HG02938 (cell line): ENCODE measurements around the gene DOK4.

Source experiments
- ATAC-seq: cut with Tn5 transposase; IDR thresholded peaks from one replicate; pipeline ENCODE4 v1.9.1; 2021; ENCODE audit warnings: mild to moderate bottlenecking, moderate library complexity; ENCODE audit not compliant: unreplicated experiment

Gene DOK4

DNA sequence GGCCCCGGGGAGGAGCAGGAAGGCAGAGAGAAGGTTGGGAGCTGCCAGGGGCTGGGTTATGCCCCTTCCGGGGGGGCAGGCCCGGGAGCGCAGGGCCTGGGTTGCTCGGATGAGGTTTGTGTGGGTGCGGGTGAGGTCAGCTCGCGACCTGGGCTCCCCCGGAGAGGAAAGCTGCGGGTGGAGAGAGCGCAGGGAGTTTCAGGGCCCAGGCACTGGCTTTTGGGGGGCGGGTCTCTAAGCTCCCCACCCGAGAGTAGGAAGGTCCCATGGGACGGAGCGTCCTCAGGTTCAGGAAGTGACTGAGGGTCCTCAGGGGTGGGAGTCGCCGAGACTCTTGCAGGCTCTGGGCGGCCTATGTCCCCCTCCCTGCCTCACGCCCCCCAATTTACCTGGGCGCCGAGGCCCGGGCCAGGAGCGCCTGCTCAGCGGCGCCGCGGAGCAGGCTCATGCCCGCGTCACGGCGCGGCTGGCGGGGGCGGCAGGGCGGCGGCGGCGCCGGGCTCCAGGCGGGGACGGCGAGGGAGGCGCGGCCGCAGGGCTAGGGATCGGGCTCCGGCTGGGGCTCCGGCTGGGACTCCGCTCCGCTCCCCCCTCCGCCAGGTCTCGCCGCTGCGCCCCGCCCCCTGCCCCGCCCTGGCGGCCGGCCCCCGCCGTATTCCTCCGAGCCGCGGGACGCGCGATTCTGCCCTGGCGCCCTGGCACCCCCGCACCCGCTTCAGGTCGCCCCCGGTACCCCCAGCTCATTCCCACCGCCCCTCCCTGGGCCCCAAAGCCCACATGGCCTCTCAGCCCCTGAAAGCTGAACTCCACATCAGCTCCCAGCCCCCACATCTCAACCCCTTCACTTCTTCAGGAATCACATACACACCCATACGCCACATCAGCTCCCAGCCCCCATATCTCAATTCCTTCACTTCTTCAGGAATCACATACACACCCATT, at the start of gene DOK4:
TSS of gene DOK4 (minus strand) at position 578 of the 942 bp plus-strand sequence. CDS start 6,986 bp downstream, outside the sequence.
- peak; percentile 62 for ATAC-seq

DNA sequence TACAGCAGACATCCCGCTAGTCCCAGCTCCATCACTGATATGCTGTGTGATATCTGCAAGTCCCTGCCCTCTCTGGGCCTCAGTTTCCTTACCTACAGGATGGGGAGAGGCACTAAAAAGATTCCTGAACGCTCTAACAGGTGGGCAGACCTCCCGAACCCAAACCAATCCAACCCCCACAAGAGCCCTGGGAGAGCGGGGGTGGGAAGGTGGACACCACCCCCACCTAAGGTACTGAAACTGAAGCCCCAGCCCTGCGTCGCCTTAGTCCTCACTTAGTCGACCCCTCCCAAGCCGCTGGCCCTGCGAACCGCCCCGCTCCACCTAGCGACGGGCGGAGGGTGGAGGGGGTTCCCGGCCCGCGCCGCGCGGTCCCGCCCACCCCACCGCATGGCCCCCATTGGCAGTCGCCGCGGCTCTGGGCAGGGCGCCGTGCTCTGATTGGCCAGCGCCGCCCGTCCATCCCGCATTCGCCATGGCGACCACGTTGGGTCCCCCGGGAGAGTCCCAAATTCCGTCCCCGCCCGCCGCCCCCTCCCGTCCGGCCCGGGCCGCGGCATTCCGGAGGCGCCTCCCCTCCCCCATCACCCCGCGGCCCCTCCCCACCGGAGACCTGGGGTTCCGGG, 49.5 kb upstream of the DOK4 start:
- peak; percentile 40 for ATAC-seq

DNA sequence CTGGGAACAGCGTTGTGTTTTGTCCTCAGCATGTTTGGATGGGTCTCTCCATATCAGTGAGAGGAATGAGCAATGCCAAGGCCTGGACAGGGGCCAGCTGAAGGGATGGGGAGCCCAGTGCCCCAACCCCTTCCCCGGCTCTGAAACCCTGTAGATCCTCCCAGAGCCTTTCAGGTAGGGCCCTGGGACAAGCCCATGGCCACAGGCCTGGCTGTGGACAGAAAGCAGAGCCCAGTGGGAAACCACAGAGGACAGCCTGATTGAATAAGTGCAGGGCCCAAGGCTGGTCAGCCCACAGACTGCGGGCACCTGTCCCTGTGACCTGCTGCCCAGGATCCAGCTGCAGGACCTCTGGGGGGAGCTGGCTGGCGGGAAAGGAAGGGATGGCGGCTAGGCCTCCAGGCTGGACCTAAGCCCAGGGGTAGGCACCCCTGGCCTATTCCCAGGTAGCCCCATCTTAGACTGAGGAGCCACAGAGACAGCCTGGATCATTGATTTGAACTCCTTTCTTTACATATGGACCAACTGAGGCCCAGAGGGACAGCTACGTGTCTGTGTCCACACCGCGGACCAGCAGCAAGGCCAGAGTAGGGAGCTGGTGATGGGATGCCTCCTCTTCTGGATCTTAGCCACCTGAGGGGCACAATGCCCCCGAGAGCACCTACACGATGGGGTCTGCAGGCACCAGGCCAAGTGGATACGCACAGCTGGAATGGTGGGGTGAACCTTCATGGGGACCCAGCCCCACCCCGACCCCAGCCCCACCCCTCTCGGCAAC, 48.8 kb upstream of the DOK4 start:
- no peak for ATAC-seq

DNA sequence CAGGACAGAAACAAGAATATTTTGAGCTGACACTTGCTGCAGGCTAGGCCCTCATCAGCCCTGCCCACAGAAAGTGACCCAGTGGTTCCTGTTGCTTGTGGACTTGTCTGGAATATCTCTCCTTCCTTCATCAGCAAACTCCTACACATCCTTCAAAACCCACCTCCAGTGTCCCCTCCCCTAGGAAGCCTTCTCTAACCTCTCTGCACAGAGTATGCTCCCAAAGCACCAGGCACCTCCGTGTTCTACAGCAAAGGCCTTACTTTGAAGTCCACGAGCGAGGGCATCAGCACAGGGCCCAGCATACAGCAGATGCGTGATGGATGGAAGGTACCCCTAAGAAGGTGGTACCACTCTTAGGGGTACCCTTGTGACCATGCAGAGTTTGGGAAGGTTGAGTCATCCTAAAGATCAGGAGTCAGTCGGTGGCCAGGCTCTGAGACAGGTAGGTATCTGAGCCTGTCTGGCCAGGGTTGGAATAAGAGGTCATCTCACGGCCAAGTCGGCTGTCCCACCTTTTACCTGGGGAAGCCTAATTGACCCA, 48.1 kb upstream of the DOK4 start:
- no peak for ATAC-seq

DNA sequence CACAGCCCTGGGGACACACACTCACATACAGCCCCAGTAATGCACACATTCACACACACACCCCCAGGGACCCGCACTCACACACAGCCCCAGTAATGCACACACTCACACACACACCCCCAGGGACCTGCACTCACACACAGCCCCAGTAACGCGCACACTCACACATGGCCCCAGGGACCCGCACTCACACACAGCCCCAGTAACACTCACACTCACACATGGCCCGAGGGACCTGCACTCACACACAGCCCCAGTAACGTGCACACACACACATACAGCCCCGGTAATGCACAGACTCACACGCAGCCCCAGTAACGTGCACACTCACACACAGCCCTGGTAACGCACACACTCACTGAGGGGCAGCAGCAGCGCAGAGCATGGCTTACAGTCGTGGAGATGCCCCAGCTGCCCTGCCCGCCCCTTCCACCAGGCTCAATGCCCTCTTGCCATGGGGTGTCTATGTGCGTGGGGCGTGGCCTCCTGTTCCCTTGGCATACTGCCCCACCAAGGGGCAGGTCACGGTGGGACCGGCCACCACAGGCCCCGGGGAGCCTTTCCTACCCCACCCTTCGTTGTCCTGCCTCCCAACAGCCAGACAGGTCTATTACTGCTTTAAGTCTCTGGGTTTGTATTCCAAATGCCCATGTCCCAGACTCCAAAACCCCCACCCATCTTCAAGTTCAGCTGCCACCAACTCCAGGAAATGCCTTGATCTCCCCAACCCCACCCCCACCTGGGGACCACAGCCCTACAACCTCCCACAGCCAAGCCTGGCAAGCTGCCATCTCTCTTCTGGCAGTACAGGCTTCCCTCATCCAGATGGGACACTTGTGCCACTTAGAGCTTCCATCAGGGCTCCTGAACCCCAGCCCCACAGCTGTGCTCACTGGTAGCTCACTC, 47.4 kb upstream of the DOK4 start:
- no peak for ATAC-seq

DNA sequence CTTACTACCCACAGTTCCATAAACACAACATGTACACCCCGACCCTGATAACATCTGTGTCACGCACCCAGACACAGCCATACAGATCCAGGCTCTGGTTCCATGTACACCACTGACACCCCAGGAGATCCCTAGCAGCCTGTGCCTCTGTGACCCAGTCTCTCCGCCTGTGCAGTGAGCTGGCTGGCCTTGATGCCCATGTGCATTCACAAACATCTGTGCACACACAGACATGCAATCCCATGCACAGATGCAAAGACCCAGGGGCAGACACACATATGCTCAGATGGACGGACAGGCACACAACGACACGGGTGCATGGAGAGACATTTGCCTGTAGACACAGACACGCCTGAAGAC, 46.0 kb upstream of the DOK4 start:
- no peak for ATAC-seq

DNA sequence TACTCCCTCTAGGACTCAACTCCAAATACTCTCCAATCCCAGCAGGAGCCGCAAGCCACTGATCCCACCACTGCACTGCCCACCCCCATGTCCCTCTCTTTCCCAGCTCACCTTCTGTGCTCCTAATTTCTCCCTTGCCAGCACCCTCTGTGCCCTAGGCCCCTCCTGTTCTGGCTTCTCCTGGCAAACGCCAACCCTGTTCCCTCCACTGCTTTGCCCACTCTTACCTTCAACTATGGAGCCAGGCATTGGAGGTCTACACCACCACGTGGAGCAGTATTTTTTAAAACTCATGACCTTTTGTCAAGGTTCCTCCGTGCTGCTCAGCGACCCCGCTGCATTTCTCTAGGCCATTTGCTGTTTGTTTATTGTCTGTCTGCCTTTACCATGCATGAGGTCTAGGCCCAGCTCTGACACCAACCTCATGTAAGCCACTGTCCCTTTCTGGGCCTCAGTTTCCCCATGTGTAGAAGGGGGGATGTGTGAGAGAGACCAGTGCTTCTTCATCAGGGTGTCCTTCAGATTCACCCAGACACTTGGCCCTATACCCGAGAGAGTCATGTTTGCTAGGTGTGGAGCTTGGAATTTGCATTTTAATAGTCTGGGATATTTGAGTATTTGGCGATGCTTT, 45.5 kb upstream of the DOK4 start:
- no peak for ATAC-seq

DNA sequence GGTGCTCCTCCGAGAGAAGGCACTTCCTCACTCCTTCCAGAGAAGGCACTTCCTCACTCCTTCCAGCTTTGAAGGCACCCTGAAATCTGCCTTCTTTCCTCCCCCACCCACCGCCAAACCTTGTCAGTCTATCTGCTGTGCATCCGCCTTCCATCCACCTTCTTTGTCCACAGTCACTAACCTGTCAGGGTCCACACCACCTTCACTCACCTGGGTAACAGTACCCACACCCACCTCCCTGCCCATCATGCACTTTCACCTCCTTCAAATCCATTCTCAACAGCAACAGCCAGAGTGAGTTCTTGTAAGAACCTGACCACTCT, 44.9 kb upstream of the DOK4 start:
- no peak for ATAC-seq

DNA sequence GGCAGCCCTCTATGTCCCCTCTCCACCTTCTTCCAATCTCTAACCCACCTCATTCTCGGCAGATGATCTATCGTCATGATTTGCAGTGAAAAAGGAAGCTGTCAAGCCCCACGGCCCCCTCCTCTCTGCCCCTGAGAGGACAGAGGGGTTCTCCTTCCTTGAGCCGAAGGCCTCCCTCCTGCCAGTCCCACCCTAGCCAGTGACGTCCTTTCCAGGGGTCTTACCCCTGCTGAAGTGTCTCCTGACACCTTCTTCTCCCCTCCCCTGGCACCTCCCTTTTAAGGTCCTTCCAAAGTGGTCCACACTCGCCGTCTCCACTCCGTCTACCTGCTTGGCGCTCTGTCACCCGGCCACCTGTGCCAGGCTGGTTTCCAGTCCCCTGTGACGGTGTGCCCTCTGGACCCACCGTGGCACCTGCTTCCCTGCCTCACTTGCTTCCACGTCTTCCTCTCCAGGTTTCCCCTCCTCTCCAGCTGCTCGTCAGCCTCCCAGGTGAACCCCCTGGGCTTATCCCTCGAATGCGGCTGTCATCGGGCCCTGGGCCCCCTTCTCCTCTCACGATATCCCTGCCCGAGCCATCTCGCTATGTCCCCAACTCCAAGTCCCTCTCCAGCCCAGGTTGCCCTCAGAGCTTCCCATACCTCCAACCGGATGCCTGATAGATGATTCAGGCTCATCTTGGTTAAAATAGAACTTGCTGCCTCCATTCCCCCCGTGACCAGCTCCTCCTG, 44.4 kb upstream of the DOK4 start:
- ATAC-seq: no peak

DNA sequence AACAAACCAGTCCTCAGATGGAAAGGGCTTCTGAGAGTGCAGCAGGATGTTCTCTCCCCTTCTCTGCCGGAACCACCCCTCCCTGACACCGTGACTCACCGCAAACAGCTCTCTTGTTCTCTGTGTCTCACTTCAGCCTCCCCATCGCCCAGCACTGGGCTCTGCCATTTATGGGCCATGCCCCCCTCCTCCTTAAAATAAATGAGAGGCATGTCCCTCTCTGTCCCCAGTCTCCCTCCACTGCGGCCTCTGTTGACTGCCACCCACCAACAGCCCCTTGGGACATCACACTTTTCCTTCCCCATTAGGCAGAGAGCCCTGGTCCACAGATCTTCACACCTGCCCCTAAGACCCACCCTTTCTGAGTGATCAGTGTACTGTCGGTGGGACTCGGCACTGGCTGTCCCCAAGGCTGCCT, 43.8 kb upstream of the DOK4 start:
- peak; percentile 74 for ATAC-seq

DNA sequence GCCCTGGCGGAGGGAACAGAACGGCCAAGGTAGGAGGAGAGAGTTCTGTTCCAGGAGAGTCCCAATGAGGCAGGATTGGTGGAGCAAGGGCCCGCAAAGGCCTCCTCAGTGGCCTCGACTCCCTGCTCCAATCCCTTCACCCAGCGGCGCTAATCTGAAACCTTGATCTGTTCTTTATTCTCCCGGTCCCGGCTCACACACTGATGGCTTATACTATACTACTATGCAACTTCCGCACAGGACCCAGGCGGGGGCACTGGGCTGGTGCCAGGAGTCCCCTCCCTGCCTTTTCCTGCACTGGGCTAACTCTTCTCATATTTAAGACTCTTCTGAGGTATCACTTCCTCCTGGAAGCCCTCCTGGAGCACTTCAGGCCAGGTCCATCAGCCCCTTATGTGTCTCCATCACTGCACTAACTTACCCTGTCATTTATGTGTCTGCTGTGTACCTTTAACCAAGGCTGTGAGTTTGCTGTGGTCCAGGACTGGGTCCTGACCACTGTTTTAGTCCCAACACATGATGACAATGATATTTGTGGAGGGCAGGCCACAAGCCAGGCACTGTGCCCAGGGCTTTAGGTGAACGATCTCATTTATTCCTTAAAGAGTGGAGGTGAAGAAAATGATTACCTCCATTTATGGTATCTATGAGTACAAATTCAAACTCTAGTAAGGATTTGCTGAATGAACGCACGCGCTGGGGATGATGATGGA, 43.3 kb upstream of the DOK4 start:
- ATAC-seq: no peak

DNA sequence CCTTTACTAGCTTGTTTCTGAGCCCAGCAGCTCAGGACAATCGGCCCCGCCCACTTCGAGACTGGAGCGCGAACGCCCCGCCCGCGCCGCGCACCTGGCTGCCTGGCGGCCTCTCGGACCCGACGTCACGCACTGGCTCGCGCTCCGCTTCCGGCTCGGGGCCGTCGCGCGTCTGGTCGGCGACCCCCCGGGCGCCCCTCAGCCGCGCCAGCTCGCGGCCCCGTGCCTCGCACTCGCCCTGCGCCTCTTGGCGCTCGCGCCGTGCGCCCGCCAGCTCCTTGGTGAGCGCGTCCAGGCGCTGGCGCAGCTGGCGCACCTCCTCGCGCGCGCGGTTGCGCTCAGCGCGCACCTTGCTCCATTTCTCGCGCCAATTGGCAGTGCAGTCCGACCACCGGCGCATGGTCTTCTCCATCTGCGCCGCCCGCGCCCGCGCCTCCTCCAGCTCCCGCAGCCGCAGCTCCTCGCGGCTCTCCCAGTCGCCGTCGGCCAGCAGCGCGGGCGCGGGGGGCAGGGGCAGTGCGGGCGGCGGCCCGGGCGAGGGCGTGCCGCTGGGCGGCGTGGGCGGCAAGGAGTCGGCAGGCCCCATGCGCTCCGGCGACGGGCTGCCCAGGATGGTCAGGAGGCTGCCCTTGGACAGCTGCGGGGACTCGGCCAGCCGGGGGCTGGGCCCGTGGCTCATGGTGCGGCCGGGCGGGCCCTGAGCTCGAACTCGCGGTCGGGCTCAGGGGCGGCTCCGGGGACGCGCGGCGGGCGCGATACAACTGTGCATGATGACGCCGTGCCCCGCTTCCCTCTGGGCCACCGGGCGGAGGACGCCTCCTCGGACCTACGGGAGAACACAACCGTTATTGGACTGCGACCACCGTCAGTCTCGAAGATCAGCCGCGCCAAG, 42.5 kb upstream of the DOK4 start:
- ATAC-seq: no peak

DNA sequence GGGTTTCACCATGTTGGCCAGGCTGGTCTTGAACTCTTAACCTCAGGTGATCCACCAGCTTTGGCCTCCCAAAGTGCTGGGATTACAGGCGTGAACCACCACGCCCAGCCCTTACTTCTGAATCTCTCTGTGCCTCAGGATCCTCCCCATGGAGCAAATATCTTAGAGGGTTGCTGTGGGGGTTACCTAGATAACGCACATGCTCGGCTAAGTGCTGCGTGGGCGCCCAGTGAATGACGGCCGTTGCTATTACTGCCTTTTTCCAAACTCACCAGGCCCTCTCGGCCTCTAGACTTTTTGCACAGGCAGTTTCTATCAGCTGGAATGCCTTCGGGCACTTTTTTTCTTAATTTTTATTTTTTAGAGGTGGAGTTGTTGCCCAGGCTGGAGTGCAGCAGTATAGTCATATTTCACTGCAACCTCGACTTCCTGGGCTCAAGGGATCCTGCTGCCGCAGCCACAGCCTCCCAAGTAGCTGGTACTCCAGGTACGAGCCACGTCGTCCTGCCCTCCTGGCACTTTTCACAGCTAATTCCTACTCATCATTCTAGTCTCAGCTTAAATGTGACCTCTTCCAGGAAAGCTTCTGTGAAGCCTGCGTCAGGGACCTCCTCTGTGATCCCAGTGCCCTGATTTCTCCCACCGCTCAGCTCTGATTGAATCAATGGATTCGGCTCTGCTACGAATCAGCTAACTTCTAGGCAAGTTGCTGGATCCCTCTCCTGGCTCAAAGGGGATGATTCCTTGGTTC, 41.5 kb upstream of the DOK4 start:
- ATAC-seq: no peak

DNA sequence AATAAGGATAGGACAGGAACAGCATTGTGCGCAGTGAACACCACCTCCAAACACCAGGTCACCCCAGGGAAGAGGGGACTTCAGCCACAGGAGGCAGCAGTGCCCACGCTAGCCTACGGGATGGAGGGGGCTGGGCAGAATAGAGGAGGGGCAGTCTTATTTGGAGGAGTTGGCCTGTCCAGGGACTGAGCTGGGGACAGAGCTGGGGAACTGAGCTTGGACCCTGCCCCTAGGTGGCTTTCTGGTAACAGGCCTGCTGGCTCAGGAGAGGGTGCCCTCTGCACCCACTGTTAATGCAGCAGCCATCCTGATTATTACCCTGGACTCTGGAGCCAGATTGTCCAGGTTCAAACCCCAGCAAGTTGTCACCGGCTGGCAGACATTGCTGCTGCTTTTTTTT, 40.7 kb upstream of the DOK4 start:
- no peak for ATAC-seq

DNA sequence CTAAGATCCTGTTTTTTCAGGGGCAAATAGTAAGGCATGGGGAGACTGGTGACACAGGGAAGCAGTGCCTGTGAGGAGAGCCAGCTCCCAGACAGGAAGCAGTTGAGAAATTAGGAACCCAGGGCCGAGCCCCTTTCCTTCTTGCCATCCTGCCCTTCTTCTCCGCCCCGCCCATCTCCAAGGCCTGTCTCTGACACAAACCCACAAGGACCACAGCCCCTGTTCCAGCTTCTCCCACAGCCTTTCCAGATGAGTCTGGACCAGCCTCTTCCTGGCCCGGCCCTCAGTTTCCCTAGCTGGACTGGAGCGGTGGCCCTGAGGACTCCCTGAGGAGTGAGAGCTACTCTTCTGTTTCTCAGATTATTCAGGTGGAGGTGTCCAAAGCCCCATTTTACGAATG, 40.2 kb upstream of the DOK4 start:
- no peak for ATAC-seq

DNA sequence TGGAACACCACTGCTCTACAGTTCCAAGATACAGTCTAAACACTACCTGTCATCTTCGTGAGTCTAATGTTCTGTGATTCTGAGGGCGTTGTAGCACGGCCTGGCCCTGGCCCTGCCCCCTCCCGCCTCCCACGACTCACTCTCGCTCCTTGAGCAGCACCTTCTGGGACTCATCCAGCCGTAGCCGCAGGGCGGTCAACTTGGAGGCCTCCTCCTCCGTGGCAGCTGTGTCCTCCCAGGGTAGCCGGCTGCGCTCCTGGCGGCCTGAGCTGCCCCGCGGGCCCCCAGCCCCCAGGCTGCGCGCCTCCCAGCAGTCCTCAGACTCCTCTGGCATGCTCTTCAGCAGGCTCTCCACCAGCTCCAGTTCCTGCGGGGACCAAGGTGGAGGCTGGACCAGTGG, 39.5 kb upstream of the DOK4 start:
- no peak for ATAC-seq

DNA sequence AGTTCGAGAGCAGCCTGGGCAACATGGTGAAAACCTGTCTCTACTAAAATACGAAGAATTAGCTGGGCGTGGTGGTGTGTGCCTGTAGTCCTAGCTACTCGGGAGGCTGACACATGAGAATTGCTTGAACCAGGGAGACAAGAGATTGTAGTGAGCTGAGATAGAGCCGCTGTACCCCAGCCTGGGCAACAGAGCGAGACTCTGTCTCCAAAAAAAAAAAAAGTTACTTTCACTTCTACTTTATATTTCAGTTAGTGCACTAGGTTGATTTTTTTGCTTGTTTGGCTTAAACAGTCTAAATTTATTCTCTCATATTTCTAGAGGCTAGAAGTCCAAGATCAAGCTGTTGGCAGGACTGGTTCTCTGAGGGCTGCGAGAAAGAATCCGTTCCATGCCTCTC, 36.7 kb upstream of the DOK4 start:
- ATAC-seq: no peak
